ENCODE data around the gene ENTPD1.
"Not testable (repeated sequence)": the region's sequence is repeated elsewhere in the genome, so short reads cannot be mapped to it uniquely, and the experiment has no call there.

The ENTPD1 gene

DNA sequence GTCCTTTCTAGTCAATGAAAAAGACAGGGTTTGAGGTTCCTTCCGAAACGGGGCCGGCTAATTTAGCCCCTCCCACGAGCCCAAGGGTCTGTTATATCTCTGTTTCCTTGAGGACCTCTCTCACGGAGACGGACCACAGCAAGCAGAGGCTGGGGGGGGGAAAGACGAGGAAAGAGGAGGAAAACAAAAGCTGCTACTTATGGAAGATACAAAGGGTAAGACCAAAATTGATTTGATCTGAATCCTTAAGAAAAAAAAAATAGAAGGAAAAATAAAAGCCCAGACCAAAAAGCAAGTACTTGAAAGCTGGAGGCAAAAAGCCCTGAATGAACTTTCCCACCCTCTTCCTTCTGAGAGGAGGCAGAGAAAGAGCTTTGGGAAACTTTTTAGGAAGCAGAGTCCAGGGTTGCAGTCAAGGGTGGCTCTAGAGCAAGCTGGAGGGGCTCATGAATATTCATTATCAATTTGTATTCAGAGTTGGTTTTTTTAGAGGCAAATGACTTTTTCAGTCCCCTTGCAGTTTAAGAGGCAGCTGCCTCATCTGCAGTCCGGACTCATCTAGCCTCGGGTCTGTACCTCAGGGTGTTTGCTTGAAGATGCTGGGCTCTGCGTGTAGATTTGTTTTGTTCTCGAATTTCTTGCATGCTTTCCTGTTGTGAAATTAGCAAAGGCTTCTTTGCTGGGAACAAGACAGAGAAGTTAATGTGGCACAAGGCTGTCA, at the start of gene ENTPD1:
Gene ENTPD1, plus strand, starts transcription at position 123 of the 721 bp plus-strand sequence. Its CDS starts 77 bp downstream, at position 200.
- no peak for DNase-seq (ENCODE audit: low spot score)

GRCh38 chr10:95706573-95706972, 49.4 kb upstream of the ENTPD1 start:
- DNase-seq (ENCODE audit: low spot score), result no peak

GRCh38 chr10:95706990-95707389, 49.0 kb upstream of the ENTPD1 start:
- no peak for DNase-seq (ENCODE audit: low spot score)

- DNase-seq (ENCODE audit: low spot score), result no peak
These were observed 44.5 kb upstream of the ENTPD1 start for GRCh38 chr10:95711492-95711891.

GRCh38 chr10:95716466-95716865, 39.5 kb upstream of the ENTPD1 start:
- no peak for DNase-seq (ENCODE audit: low spot score)

- DNase-seq (ENCODE audit: low spot score), result no peak
These were observed 39.1 kb upstream of the ENTPD1 start for GRCh38 chr10:95716866-95717265.

GRCh38 chr10:95720745-95721144, 35.2 kb upstream of the ENTPD1 start:
- DNase-seq (ENCODE audit: low spot score), result not testable (repeated sequence)

- not testable (repeated sequence) for DNase-seq (ENCODE audit: low spot score)
These were observed 33.5 kb upstream of the ENTPD1 start for GRCh38 chr10:95722496-95722895.

DNA sequence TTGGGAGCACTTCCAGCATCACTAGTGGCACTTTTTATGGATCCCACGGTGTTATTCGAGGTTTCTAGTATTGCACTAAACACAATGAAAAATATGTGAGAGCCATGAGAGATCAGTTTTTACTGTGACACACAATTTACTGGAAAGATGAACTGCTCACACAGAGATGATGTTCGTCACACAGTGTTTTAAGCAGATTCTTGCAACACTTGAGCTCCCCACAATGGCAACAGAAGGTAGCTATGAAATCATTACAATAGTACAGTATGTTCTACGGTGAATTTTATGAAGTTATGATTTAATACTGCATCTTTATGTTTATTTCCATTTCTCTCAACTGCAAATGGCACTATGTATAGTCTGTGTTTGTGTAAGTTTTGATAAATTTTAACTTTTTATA, 27.4 kb upstream of the ENTPD1 start:
- DNase-seq (ENCODE audit: low spot score), result no peak

GRCh38 chr10:95729323-95730055, 26.5 kb upstream of the ENTPD1 start:
- DNase-seq (ENCODE audit: low spot score), result no peak

GRCh38 chr10:95730233-95730632, 25.7 kb upstream of the ENTPD1 start:
- DNase-seq (ENCODE audit: low spot score), result no peak

GRCh38 chr10:95732907-95733306, 23.1 kb upstream of the ENTPD1 start:
- not testable (repeated sequence) for DNase-seq (ENCODE audit: low spot score)

- no peak for DNase-seq (ENCODE audit: low spot score)
These were observed 16.9 kb upstream of the ENTPD1 start for GRCh38 chr10:95739056-95739455.

DNA sequence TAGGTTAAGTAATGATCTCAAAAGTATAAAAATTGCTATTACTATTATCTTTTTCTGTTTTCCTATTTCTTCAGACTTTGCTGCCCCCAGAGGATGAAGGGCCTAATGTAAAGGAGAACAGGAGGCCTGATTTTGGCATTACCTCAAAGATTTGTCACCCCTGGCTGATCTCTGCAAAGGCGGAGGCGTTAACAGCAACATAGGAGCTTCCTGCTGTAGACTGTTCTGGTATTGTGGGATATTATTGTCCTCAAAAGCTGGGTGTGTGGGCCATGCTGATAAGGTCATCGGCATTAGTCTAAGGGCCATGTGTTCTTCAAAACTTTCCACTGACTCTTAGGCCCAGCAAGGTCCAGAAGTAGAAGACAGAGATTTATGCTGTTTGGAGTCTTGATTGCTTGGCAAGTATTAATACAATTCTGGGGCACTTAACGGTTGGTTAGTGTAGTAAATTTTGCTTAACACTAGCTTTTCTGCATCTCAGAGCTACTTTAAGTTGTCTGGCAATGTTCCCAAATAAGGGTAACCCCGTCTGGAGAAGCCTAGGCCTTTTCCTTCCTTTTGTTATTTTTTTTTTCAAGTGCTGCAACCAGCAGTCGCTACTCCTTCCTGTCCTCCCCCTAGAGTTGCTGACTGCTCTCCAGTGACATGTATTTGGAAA, 14.0 kb upstream of the ENTPD1 start:
- DNase-seq (ENCODE audit: low spot score), result no peak

- no peak for DNase-seq (ENCODE audit: low spot score)
These were observed 13.5 kb upstream of the ENTPD1 start for GRCh38 chr10:95742485-95742884.

GRCh38 chr10:95742962-95743535, 12.9 kb upstream of the ENTPD1 start:
- no peak for DNase-seq (ENCODE audit: low spot score)

DNA sequence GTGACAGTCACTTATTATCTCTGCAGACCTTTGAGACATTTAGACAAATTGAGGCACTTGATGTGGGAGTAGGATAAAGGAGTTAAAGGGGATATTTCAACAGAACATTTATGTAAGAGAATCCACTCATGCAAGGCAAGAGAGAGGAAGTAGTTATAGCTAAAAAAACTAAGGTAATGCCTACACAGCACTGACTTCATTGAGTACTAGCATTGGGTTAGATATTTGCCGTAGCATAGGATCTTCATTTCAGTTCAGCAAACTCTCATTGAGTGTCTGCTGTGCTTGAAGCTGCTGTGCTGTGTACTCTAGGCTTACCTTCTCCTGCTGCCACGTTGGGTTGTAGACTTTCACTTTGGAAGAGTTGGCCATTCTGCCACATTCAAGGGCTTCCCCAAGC, 10.5 kb upstream of the ENTPD1 start:
- DNase-seq (ENCODE audit: low spot score), result no peak

- no peak for DNase-seq (ENCODE audit: low spot score)
These were observed 7.6 kb upstream of the ENTPD1 start for GRCh38 chr10:95748349-95748748.

- no peak for DNase-seq (ENCODE audit: low spot score)
These were observed 405 bp upstream of the ENTPD1 start for GRCh38 chr10:95755511-95756004.

GRCh38 chr10:95756809-95757684, 1.1 kb downstream of the ENTPD1 start:
- no peak for DNase-seq (ENCODE audit: low spot score)

GRCh38 chr10:95758351-95759025, 2.5 kb downstream of the ENTPD1 start:
- DNase-seq (ENCODE audit: low spot score), result no peak

Measured in GM03348 (cell line).